ENCODE measurements around the gene GRPEL1. TPM values are rescaled to one million over a fixed set of nuclear protein-coding genes. Genes with fewer than 3 reads are reported as not detected.
A peak's percentile ranks its signal among the peaks of the same experiment; 100 is the strongest.

Gene GRPEL1
- total RNA-seq (16.3 and 20.8 TPM in 2 replicates), polyA plus RNA-seq (42.7 and 49.1 TPM in 2 replicates), polyA minus RNA-seq (ENCODE audit: low replicate concordance) (6.6 and 6.7 TPM in 2 replicates)
- 39.1 and 45.2 TPM in 2 replicates for polyA plus RNA-seq (2012)

DNA sequence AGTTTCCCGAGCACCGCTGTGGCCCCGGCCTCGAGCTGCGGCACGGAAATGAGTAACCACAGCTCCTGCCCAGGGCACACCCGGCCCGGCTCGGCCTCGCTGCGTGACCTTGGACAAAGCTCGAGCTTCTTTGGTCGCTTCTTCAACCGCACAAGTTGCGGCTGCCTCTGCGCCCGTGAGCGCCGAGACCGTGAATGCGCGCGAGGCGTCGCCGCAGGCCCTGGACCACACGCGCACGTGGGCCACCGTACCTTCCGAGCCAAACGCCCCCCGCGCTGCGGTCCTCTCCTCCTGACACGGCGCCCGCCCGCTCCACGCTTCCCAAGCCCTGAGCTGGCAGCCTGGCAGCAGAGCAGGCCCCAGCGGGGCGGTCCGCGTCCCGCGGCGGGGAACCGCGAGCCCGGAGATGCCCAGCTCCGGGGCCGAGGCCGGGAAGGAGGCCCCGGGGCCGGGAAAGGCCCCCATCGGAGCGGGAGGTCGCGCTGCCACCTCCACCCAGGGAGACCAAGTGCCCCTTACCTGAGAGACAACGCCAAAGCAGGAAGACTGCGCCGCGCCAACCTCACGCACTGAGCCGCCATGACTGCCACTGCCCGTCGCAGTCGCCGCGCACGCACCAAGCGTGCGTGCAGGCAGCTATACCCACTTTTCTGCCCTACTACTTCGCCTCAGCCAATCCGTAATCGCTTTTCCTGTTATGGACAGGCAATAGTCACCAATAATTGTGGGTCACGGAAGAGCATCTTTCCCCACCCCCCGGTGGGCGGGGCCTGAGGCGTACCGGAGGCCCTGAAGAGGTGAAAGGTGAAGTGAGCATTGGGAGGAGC, at the start of gene GRPEL1:
Gene GRPEL1 (minus strand): TSS at position 613 of the 827 bp plus-strand sequence. CDS start 32 bp downstream, at position 581.
- peak within 1 kb of the TSS; percentile 76 to 94 (median 88) for H3K4me3 ChIP-seq (replicated peaks in 1 of 4; ENCODE audit: control extremely low read depth in 1 of 4, insufficient read depth in 1 of 4, low read depth in 3 of 4, low read length in 4 of 4)
- no peak for TF ChIP-seq EZH2 (IDR thresholded peaks at IDR 0.05; ENCODE audit: low read length, missing control alignments)
- TF ChIP-seq, protein P1, sequence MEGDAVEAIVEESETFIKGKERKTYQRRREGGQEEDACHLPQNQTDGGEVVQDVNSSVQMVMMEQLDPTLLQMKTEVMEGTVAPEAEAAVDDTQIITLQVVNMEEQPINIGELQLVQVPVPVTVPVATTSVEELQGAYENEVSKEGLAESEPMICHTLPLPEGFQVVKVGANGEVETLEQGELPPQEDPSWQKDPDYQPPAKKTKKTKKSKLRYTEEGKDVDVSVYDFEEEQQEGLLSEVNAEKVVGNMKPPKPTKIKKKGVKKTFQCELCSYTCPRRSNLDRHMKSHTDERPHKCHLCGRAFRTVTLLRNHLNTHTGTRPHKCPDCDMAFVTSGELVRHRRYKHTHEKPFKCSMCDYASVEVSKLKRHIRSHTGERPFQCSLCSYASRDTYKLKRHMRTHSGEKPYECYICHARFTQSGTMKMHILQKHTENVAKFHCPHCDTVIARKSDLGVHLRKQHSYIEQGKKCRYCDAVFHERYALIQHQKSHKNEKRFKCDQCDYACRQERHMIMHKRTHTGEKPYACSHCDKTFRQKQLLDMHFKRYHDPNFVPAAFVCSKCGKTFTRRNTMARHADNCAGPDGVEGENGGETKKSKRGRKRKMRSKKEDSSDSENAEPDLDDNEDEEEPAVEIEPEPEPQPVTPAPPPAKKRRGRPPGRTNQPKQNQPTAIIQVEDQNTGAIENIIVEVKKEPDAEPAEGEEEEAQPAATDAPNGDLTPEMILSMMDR (conservative IDR thresholded peaks at IDR 0.05 in 1 of 2, IDR thresholded peaks at IDR 0.05 in 1 of 2; ENCODE audit: low read depth in 1 of 2, low read length in 2 of 2): no peak
- H3K9me3 ChIP-seq (ENCODE audit: control insufficient read depth, insufficient read depth, low read depth, low read length): no peaks in the 10 kb centered on the region
- peaks cover 5% of the 10 kb centered on the region for H3K36me3 ChIP-seq (ENCODE audit: control insufficient read depth, insufficient read depth, low read length)
- H3K27ac ChIP-seq (ENCODE audit: insufficient read depth, low read length): peak within 1 kb of the TSS; percentile 89
- DNase-seq (ENCODE audit: low read depth in 2 of 2): peak; percentile 98 to 99
- no peaks in the 10 kb centered on the region for H3K27me3 ChIP-seq (ENCODE audit: control insufficient read depth, insufficient read depth, low read length)
- H2AFZ ChIP-seq (ENCODE audit: low read length): peak within 1 kb of the TSS; percentile 91
- H4K20me1 ChIP-seq (ENCODE audit: control insufficient read depth, extremely low read depth, insufficient read depth, low read length): no peaks in the 10 kb centered on the region
- peaks cover 5% of the 10 kb centered on the region for H3K4me1 ChIP-seq (ENCODE audit: control insufficient read depth, extremely low read depth, insufficient read depth, low read length)
- H3K79me2 ChIP-seq (ENCODE audit: control insufficient read depth, insufficient read depth, low read length): peaks cover 39% of the 10 kb centered on the region
- peak within 1 kb of the TSS; percentile 81 for H3K9ac ChIP-seq (ENCODE audit: insufficient read depth, low read length)
- peak within 1 kb of the TSS; percentile 98 for H3K4me2 ChIP-seq (ENCODE audit: extremely low read depth, insufficient read depth, low read length)

DNA sequence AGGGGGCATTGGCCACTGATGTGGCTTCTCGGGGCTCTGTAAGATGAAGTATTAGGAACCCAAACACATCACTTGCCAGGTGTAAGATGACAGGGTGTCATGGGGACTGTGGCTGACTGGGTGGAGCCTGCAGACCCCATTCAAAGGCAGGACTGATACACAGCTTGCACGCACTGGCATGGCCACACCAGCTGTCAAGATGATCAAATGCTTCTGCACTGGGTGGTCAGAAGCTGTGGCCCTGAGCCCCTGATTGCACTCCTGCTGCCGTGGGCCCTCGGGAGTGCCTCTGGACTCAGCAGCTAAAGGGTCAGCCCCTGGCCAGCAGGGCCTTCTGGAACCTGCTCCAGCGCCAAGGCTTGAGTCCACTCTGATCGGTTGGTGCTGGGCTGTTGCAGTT, 48.8 kb upstream of the GRPEL1 start:
- Histone ChIP-seq H3K4me2 (ENCODE audit: extremely low read depth, insufficient read depth, low read length) (no peak overlapping the region), H2AFZ (ENCODE audit: low read length) (no peak overlapping the region), H3K27ac (ENCODE audit: insufficient read depth, low read length) (no peak overlapping the region), H3K4me1 (ENCODE audit: control insufficient read depth, extremely low read depth, insufficient read depth, low read length) (no peaks in the 10 kb centered on the region), H3K79me2 (ENCODE audit: control insufficient read depth, insufficient read depth, low read length) (no peaks in the 10 kb centered on the region), H4K20me1 (ENCODE audit: control insufficient read depth, extremely low read depth, insufficient read depth, low read length) (no peaks in the 10 kb centered on the region), H3K27me3 (ENCODE audit: control insufficient read depth, insufficient read depth, low read length) (peaks cover 10% of the 10 kb centered on the region), H3K36me3 (ENCODE audit: control insufficient read depth, insufficient read depth, low read length) (no peaks in the 10 kb centered on the region), H3K9ac (ENCODE audit: insufficient read depth, low read length) (no peak overlapping the region), H3K4me3 (replicated peaks in 1 of 4; ENCODE audit: control extremely low read depth in 1 of 4, insufficient read depth in 1 of 4, low read depth in 3 of 4, low read length in 4 of 4) (no peak overlapping the region), H3K9me3 (ENCODE audit: control insufficient read depth, insufficient read depth, low read depth, low read length) (no peaks in the 10 kb centered on the region)
- TF ChIP-seq EZH2 (IDR thresholded peaks at IDR 0.05; ENCODE audit: low read length, missing control alignments): no peak
- no peak for DNase-seq (ENCODE audit: low read depth in 2 of 2)

GRCh38 chr4:7115557-7116340, 47.9 kb upstream of the GRPEL1 start:
- Histone ChIP-seq H2AFZ (ENCODE audit: low read length) (no peak overlapping the region), H3K4me3 (replicated peaks in 1 of 4; ENCODE audit: control extremely low read depth in 1 of 4, insufficient read depth in 1 of 4, low read depth in 3 of 4, low read length in 4 of 4) (no peak overlapping the region), H3K4me1 (ENCODE audit: control insufficient read depth, extremely low read depth, insufficient read depth, low read length) (no peaks in the 10 kb centered on the region), H4K20me1 (ENCODE audit: control insufficient read depth, extremely low read depth, insufficient read depth, low read length) (no peaks in the 10 kb centered on the region), H3K79me2 (ENCODE audit: control insufficient read depth, insufficient read depth, low read length) (no peaks in the 10 kb centered on the region), H3K27ac (ENCODE audit: insufficient read depth, low read length) (no peak overlapping the region), H3K36me3 (ENCODE audit: control insufficient read depth, insufficient read depth, low read length) (no peaks in the 10 kb centered on the region), H3K9ac (ENCODE audit: insufficient read depth, low read length) (no peak overlapping the region), H3K27me3 (ENCODE audit: control insufficient read depth, insufficient read depth, low read length) (peaks cover 10% of the 10 kb centered on the region), H3K4me2 (ENCODE audit: extremely low read depth, insufficient read depth, low read length) (no peak overlapping the region), H3K9me3 (ENCODE audit: control insufficient read depth, insufficient read depth, low read depth, low read length) (no peaks in the 10 kb centered on the region)
- no peak for DNase-seq (ENCODE audit: low read depth in 2 of 2)
- TF ChIP-seq EZH2 (IDR thresholded peaks at IDR 0.05; ENCODE audit: low read length, missing control alignments): no peak
- TF ChIP-seq, protein P1 (conservative IDR thresholded peaks at IDR 0.05 in 1 of 2, IDR thresholded peaks at IDR 0.05 in 1 of 2; ENCODE audit: low read depth in 1 of 2, low read length in 2 of 2): no peak

All from fibroblast of lung (primary cell).